Measurements from ENCODE around the gene CATSPER3.

CATSPER3 gene

GRCh38 chr5:135032695-135032998 is 64.9 kb downstream of the CATSPER3 start:
- H3K27ac ChIP-seq (replicated peaks): peak overlapping the region; percentile 40; the same call in 1 of the 2 replicates
- H3K27me3 ChIP-seq (ENCODE audit: insufficient read depth, poor library complexity, severe bottlenecking): peaks cover 12% of the 10 kb centered on the region
- DNase-seq (ENCODE audit: low read depth in 1 of 2, low spot score in 1 of 2): no peak
- H3K4me3 ChIP-seq (replicated peaks; ENCODE audit: insufficient read depth, low read length): peak overlapping the region; percentile 52
- no peak for TF ChIP-seq CTCF (IDR thresholded peaks at IDR 0.05; ENCODE audit: insufficient read depth, low read length)
- TF ChIP-seq GABPA (IDR thresholded peaks at IDR 0.05; ENCODE audit: low read depth): no peak
- TF ChIP-seq POLR2AphosphoS5 (IDR thresholded peaks at IDR 0.05; ENCODE audit: low read depth): no peak
- no peak for TF ChIP-seq SPI1 (IDR thresholded peaks at IDR 0.05; ENCODE audit: borderline replicate concordance, low read depth)
- no peak for TF ChIP-seq REST (IDR thresholded peaks at IDR 0.05; ENCODE audit: insufficient replicate concordance, low read depth)

GRCh38 chr5:135032999-135033861 is 65.5 kb downstream of the CATSPER3 start:
- Histone ChIP-seq H3K4me3 (replicated peaks; ENCODE audit: insufficient read depth, low read length) (peak overlapping the region; percentile 52), H3K27ac (replicated peaks) (peak overlapping the region; percentile 56), H3K27me3 (ENCODE audit: insufficient read depth, poor library complexity, severe bottlenecking) (peaks cover 13% of the 10 kb centered on the region)
- DNase-seq (ENCODE audit: low read depth in 1 of 2, low spot score in 1 of 2): peak in 1 of 2 experiments; percentile 46
- TF ChIP-seq REST (IDR thresholded peaks at IDR 0.05; ENCODE audit: insufficient replicate concordance, low read depth) (no peak), GABPA (IDR thresholded peaks at IDR 0.05; ENCODE audit: low read depth) (no peak), CTCF (IDR thresholded peaks at IDR 0.05; ENCODE audit: insufficient read depth, low read length) (no peak), POLR2AphosphoS5 (IDR thresholded peaks at IDR 0.05; ENCODE audit: low read depth) (no peak), SPI1 (IDR thresholded peaks at IDR 0.05; ENCODE audit: borderline replicate concordance, low read depth) (no peak)

GRCh38 chr5:135033901-135034235 is 66.2 kb downstream of the CATSPER3 start, which contains the start of gene PITX1:
TSS of gene PITX1 (minus strand) at chr5:135034228. CDS start at chr5:135033881, 347 bp downstream.
- no peak for TF ChIP-seq POLR2AphosphoS5 (IDR thresholded peaks at IDR 0.05; ENCODE audit: low read depth)
- H3K27ac ChIP-seq (replicated peaks): peak within 1 kb of the TSS; percentile 56
- no peak for DNase-seq (ENCODE audit: low read depth in 1 of 2, low spot score in 1 of 2)
- H3K27me3 ChIP-seq (ENCODE audit: insufficient read depth, poor library complexity, severe bottlenecking): peaks cover 15% of the 10 kb centered on the region
- H3K4me3 ChIP-seq (replicated peaks; ENCODE audit: insufficient read depth, low read length): peak within 1 kb of the TSS; percentile 52

GRCh38 chr5:135034236-135034962 is 66.7 kb downstream of the CATSPER3 start:
- H3K27ac ChIP-seq (replicated peaks): peak overlapping the region; percentile 35
- H3K4me3 ChIP-seq (replicated peaks; ENCODE audit: insufficient read depth, low read length): peak overlapping the region; percentile 52
- DNase-seq (ENCODE audit: low read depth in 1 of 2, low spot score in 1 of 2): peak in 1 of 2 experiments; percentile 34
- TF ChIP-seq SPI1 (IDR thresholded peaks at IDR 0.05; ENCODE audit: borderline replicate concordance, low read depth): no peak
- 0 out of 2 replicates have a peak, but pooled peaks have one; percentile 24 for TF ChIP-seq POLR2AphosphoS5 (IDR thresholded peaks at IDR 0.05; ENCODE audit: low read depth)
- H3K27me3 ChIP-seq (ENCODE audit: insufficient read depth, poor library complexity, severe bottlenecking): peaks cover 15% of the 10 kb centered on the region
